Fibroblast of the aortic adventitia (primary cell): ENCODE data around the gene CCDC3. TPM values are rescaled to one million over a fixed set of nuclear protein-coding genes. Genes with fewer than 3 reads are reported as not detected.

Experiments used
- DNase-seq: peaks from one replicate; pipeline ENCODE4 v3.0.0-alpha.2; 2010; ENCODE audit warnings: low read depth
- H3K4me3 ChIP-seq: 2 replicates; pipeline ENCODE4 v1.5.1; 2011; ENCODE audit warnings: low read depth, mild to moderate bottlenecking, control low read depth, low read length, moderate library complexity
- total RNA-seq: library from RNA; depleted of rRNA; stranded (reverse); fragments of >200 nt; gene quantifications from 2 replicates; pipeline ENCODE4 v1.2.3, GENCODE V29; 2012; ENCODE audit warnings: low replicate concordance
- TF ChIP-seq, protein P1 (sequence below): IDR thresholded peaks from 2 replicates; pipeline ENCODE4 v1.5.1; 2011; ENCODE audit warnings: mild to moderate bottlenecking, low read length, control low read depth, inconsistent platforms; ENCODE audit not compliant: insufficient read depth

Gene CCDC3
- total RNA-seq, 1 donor, result 3.9 TPM

DNA sequence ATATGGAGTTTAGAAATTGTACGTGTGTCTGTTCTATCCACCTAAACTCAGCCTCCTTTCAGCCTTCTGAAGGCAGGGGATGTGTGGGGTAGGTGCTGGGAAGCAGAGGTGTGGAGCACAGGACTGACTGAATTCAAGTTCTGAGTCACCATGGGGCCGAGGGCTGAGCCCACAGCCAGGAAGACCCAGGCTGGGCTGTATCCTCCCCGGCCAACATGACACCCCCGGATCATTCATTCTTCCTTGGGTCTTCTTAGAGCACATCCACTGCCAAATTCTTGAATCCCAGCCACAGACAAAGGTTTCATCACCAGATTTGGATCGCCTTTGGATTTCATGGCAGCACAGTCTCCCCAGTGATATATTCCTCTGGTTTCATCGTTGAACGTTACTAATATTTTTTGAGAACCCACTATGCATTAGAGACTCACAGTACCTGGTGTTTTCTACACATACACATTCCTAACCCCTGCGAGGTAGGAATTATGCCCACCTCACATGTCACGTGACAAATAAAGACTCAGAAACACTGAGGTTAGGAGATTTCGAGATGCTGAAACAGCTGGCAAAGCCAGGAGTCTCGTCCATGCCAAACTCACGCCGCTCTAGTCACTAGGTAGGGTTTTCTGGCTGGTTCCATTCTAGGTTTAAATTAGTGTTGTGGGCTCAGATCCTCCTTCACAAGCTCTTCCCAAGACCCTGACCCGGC is 26.9 kb downstream of the CCDC3 start:
- no peak overlapping the region for H3K4me3 ChIP-seq
- TF ChIP-seq, protein P1, sequence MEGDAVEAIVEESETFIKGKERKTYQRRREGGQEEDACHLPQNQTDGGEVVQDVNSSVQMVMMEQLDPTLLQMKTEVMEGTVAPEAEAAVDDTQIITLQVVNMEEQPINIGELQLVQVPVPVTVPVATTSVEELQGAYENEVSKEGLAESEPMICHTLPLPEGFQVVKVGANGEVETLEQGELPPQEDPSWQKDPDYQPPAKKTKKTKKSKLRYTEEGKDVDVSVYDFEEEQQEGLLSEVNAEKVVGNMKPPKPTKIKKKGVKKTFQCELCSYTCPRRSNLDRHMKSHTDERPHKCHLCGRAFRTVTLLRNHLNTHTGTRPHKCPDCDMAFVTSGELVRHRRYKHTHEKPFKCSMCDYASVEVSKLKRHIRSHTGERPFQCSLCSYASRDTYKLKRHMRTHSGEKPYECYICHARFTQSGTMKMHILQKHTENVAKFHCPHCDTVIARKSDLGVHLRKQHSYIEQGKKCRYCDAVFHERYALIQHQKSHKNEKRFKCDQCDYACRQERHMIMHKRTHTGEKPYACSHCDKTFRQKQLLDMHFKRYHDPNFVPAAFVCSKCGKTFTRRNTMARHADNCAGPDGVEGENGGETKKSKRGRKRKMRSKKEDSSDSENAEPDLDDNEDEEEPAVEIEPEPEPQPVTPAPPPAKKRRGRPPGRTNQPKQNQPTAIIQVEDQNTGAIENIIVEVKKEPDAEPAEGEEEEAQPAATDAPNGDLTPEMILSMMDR, result no peak
- no peak for DNase-seq

DNA sequence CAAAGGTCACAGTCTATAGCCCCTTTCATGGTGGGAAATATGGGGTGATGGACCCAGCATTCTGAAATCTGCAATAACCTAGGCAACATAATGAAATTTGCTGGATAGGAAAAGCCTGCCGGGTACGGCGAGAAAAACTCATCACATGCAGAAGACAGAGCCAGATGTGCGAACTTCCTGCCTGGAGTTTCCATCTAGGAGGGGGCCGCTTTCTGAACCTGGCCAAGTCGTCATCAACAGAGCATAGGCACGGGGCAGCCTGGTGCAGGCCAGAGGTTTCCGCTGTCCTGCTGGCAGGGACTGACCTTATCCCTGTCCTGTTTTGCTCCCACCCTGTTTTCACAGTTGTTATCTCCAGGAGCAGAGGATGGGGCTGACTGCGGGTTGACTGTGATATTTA is 27.4 kb downstream of the CCDC3 start:
- DNase-seq, result no peak
- TF ChIP-seq, protein P1, result no peak

DNA sequence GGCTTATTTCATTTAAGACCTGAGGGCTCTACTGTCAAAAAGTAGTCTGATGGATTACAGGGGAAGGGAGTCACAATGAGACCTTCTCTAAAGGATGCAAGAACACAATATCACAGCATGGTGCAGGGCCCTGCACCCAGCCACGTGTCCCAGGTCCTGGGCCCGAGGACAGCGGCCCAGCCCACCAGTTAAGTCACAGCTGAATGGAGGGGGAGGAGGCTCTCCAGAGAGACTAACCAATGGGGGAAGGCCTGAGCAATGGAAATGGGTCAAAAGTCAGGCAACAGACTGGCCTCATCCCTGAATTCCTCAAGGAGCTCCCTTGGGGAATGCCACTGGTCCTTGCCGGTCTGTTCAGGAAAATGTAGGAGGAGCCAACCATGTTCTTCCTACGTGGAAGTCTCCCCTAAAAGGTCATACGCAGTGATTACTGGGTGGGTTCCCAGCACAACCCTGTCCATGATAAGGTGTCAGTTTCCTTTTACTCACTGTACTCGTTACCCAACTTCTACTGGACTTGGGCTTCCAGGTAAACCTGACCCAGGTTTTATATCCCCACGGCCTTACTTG is 28.3 kb downstream of the CCDC3 start:
- TF ChIP-seq, protein P1, result no peak
- DNase-seq, result no peak
- no peak overlapping the region for H3K4me3 ChIP-seq

More for the DNA sequence above, 27.4 kb downstream of the CCDC3 start:
- no peak overlapping the region for H3K4me3 ChIP-seq

DNA sequence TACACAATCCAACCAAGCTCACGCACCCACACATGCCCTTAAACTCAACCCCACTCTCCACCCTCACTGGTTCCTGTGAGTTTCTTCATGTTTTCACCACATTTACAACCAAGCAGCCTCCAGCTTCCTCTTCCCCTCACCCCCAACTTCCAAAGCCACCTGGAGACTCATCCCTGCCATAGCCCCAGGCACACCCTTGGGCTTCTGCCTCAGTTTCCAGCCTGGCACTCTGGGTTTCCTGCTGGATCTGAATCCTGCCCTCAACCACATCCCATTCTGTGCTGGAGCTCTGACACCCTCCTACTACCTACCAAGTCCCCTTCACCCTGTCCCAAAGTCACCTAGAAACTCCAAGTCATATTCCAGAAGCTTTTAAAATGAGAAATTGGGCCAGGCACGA is 29.4 kb downstream of the CCDC3 start:
- no peak for DNase-seq
- TF ChIP-seq, protein P1, result no peak
- no peak overlapping the region for H3K4me3 ChIP-seq

DNA sequence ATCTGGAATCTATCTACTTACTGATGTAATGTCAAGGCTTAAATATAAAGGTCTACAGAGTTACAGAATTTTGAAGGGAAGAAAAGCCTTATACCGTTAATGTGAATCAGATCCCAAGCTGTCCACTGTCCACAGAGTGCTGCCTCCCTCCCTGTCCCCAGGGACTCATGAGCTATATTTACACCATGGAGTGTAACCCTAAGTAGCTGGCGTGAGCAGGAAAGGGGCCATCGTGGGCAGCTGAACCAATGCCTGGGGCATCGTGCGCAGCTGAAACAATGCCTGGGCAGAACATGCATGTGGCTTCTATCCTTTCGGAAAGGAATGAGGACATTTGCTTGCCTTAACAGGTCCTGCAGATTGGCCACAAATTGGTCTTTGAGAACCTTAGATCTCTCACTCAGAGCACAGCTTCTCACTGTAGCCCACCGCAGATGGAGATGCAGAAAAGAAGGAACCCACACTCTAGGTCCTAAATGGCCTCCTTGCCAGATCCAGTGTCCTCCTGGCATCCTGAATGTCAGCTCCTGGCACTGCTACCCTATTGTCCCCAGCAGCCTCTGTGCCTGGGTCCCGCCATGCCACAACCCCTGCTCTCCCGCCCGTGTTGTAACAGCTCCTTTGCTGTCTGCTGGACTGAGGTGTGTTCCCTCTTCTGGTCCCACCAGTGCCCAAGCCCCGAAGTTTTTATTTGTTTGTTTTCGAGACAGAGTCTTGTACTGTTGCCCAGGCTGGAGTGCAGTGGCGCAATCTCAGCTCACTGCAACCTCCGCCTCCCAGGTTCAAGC is 30.3 kb downstream of the CCDC3 start:
- no peak overlapping the region for H3K4me3 ChIP-seq
- DNase-seq, result no peak
- TF ChIP-seq, protein P1, result no peak

DNA sequence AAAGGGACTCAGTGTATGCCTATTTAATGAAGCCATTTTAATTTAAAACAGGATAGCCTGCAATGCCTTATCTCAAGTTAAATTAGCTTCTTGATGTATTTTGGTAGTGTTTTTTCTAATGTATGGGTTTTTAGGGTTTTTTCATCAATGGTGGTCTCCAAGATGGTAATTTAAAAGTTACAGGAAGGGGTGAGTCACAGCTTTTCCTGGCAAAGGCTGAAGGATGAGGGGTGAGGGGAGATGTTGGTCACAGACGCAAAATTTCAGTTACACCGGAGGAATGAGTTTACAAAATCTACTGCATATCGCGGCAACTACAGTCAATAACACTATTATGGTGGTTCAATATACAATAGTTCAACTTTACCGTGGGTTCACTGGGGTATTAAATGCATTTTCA is 31.6 kb downstream of the CCDC3 start:
- no peak for DNase-seq
- no peak overlapping the region for H3K4me3 ChIP-seq
- TF ChIP-seq, protein P1, result no peak
